Gastrocnemius medialis (tissue), 4 donors: ENCODE results near the gene DGCR2.

Experiments
- POLR2A ChIP-seq, 2 donors: fragments of 450-650 bp; IDR thresholded peaks; one replicate each; pipeline ENCODE4 v1.6.1; 2017; ENCODE audit warnings: antibody characterized with exemption in 2 of 2, mild to moderate bottlenecking in 2 of 2, moderate library complexity in 2 of 2
- TF ChIP-seq, protein P1 (sequence below), 5 experiments: fragments of 450-650 bp in 3 of 5; fragments of 200-600 bp in 2 of 5; sonication (generic) in 2 of 5; IDR thresholded peaks in 4 of 5; conservative IDR thresholded peaks in 1 of 5; 1 replicate in 4 of 5; 2 replicates in 1 of 5; pipeline ENCODE4 v1.5.1; 2016 to 2019; ENCODE audit warnings: antibody characterized with exemption in 5 of 5, mild to moderate bottlenecking in 3 of 5, moderate library complexity in 3 of 5

DNA sequence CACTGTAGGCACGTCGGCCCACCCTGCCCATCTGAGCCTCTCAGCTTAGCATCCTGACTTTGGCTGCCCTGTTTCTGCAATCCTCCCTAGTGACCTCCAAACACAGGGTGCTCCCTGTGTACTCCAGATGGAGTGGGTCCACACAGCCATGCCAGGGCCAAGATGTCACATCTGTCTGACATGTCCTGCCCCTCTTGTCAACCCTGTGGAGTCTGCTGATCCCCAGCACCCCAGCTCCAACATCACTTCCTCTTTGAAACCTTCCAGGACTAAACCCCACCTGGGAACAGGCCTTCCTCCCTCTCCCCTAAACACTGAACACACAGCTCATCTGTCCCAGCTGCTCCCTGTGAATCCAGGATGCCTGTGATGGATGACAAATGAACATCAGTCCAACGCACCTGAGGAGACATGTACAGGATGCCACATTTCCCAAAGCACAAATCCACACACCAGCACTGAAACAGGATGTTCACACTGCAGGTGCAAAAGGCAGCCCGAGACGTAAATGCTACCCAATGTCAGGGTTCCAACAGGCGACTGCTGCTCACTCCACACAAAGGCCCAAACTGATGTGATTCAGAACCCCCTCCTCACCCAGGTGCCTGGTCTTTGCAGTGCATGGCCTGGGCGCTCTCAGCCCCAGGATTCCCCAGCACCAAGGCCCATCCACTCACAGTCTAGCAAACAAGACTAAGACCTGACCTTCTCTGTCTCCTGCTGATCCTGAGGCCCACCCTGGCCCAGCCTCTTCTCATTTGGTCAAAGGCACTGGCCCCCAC is 6.9 kb upstream of the DGCR2 start:
- TF ChIP-seq, protein P1, sequence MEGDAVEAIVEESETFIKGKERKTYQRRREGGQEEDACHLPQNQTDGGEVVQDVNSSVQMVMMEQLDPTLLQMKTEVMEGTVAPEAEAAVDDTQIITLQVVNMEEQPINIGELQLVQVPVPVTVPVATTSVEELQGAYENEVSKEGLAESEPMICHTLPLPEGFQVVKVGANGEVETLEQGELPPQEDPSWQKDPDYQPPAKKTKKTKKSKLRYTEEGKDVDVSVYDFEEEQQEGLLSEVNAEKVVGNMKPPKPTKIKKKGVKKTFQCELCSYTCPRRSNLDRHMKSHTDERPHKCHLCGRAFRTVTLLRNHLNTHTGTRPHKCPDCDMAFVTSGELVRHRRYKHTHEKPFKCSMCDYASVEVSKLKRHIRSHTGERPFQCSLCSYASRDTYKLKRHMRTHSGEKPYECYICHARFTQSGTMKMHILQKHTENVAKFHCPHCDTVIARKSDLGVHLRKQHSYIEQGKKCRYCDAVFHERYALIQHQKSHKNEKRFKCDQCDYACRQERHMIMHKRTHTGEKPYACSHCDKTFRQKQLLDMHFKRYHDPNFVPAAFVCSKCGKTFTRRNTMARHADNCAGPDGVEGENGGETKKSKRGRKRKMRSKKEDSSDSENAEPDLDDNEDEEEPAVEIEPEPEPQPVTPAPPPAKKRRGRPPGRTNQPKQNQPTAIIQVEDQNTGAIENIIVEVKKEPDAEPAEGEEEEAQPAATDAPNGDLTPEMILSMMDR (IDR thresholded peaks at IDR 0.05 in 4 of 5, conservative IDR thresholded peaks at IDR 0.05 in 1 of 5), result no peak
- no peak for TF ChIP-seq POLR2A (IDR thresholded peaks at IDR 0.05)
